Ramos (cell line): ENCODE results near the gene TNFRSF17.
"Not testable (repeated sequence)": the region's sequence is repeated elsewhere in the genome, so short reads cannot be mapped to it uniquely, and the experiment has no call there.

Source experiments
- in situ Hi-C: fragments of 300-500 bp; cut with MboI; formaldehyde crosslinking; loops from one replicate; pipeline ENCODE4 v1.14.3; 2022; ENCODE audit warnings: low sequenced_read_pairs; ENCODE audit not compliant: unreplicated experiment

Gene TNFRSF17

DNA sequence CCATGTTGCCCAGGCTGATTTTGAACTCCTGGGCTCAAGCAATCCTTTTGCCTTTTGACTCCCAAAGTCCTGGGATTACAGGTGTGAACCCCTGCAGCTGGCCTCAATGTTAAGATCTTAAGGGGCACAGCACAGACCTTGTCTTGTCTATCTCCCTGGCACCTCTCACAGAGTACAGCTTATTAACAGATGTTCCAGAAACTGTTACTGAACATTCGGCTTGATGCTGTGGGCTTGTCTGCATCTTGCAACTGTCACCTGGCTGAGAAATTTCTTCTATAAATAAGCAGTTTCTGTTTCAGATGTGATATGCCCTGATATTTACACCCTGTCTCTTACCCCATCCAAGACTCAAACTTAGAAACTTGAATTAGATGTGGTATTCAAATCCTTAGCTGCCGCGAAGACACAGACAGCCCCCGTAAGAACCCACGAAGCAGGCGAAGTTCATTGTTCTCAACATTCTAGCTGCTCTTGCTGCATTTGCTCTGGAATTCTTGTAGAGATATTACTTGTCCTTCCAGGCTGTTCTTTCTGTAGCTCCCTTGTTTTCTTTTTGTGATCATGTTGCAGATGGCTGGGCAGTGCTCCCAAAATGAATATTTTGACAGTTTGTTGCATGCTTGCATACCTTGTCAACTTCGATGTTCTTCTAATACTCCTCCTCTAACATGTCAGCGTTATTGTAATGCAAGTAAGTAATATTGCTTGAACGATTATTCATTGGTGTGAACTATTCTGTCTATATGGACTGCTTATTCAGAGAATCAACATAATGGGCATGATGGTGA, at the start of gene TNFRSF17:
Gene TNFRSF17, plus strand, starts transcription at position 450 of the 791 bp plus-strand sequence. Its CDS starts 115 bp downstream, at position 565.
- in situ Hi-C loops: loop anchor here (10.0 to 25.0 kb wide), 3 partner anchors 360 to 653 kb away; no protein-coding TSS in a partner anchor

GRCh38 chr16:11915644-11916523, 49.1 kb upstream of the TNFRSF17 start, which contains the start of gene GSPT1:
GSPT1 (minus strand) TSS chr16:11915956; CDS start chr16:11915720, 236 bp downstream.
- in situ Hi-C loops: no loop called here

DNA sequence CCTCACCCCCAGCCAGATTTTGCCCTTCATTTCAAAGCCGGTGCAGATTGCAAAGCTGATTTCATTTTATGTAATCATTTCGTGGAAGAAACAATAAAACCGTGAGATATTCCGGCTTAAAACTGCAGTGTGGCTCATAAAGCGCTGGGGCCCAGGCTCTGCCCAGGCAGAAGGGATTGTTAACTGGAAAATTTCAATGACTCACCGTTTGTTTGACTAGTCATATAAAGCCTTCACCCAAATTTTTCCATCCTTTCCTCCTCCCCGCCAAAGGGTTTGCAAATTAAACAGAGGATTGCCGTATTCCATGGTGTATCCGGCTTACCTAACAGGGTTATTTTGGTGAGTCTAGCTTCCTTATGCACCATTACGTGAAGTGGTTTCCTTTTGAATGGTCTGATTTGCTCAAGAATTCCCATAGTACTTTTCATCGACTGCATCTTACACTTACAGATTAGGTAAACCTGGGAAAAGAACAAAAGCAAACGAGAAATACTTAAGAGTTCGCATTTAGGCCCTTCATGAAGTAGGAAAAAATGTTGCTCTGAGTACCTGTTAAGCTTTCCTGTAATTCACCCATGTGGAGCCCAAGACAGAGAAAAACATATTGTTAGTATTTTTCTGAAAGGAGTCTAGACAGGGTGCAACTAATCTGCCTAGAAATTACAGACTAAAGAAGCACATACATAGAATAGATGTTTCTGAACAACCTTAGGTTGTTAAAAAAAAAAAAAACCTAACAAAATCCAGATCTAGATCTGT, 48.3 kb upstream of the TNFRSF17 start:
- in situ Hi-C loops: no loop called here

DNA sequence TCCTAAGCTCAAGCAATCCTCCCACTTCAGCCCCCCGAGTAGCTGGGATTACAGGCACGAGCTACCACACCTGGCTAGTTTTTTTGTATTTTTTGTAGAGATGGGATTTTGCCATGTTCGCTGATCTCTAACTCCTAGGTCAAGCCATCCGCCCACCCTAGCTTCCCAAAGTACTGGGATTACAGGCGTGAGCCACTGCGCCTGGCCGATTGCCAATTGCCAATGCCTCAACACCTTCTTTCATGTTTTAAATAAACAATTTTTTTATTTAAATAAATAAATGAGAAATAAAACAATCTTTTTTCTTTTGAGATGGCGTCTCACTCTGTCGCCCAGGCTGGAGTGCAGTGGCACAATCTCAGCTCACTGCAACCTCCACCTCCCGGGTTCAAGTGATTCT, 41.0 kb upstream of the TNFRSF17 start:
- in situ Hi-C loops: not testable (repeated sequence)

GRCh38 chr16:11927350-11927749, 37.7 kb upstream of the TNFRSF17 start:
- in situ Hi-C loops: not testable (repeated sequence)

DNA sequence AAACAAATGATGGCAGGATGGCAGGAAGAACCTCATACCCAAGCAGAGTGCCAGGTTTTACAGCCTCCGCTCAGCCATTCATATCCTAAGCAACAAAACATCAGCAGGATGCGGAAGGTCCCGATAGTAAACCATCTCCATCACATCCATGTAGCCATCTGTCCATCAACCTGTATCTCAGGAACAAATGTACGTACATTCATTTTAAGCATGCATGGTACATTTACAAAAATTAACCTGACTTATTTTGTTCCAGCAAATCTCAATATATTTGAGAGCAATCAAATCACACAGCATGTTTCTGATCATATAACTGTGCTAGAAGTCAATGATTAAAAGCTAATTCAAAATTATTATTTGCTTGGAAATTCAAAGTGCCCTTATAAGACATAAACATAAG, 23.1 kb upstream of the TNFRSF17 start, which contains the start of gene NPIPB2:
Gene NPIPB2, minus strand, starts transcription at position 101 of the 400 bp plus-strand sequence. Its CDS starts 0 bp downstream, at position 101.
- in situ Hi-C loops: not testable (repeated sequence)

GRCh38 chr16:11946433-11946832, 18.6 kb upstream of the TNFRSF17 start:
- in situ Hi-C loops: loop anchor here (5.0 kb wide), 1 partner anchor 116 kb away; no protein-coding TSS in a partner anchor

- in situ Hi-C loops: loop anchor here (5.0 kb wide), 1 partner anchor 113 kb away; no protein-coding TSS in a partner anchor
Observed at GRCh38 chr16:11948819-11949218, 16.2 kb upstream of the TNFRSF17 start.

- in situ Hi-C loops: loop anchor here (5.0 kb wide), 1 partner anchor 113 kb away; no protein-coding TSS in a partner anchor
Observed at GRCh38 chr16:11949527-11949926, 15.5 kb upstream of the TNFRSF17 start.

GRCh38 chr16:11950388-11950787, 14.6 kb upstream of the TNFRSF17 start:
- in situ Hi-C loops: loop anchor here (10.0 to 25.0 kb wide), 3 partner anchors 56 to 638 kb away; no protein-coding TSS in a partner anchor

- in situ Hi-C loops: loop anchor here (10.0 to 25.0 kb wide), 3 partner anchors 59 to 641 kb away; no protein-coding TSS in a partner anchor
Observed at GRCh38 chr16:11953576-11953975, 11.4 kb upstream of the TNFRSF17 start.

DNA sequence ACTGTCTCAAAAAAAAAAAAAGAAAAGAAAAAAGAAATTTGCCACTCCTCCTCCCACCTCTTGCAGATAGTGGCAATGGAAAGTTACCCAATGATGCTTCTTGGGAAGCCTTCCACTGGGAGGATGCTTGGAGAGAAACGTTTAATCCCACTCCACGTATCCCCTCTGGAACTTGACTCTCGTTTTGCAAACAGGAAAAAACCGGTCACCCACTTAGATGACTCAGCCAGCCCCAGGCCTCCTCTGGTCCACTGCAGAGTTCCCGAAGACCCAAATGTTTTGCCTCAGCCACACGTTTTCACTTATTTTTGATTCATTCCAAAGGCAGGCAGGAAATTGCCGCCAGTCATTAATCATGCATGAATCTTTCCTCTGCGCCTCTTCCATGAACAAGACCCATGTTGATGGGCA, 9.3 kb upstream of the TNFRSF17 start:
- in situ Hi-C loops: loop anchor here (10.0 to 25.0 kb wide), 3 partner anchors 61 to 643 kb away; no protein-coding TSS in a partner anchor

DNA sequence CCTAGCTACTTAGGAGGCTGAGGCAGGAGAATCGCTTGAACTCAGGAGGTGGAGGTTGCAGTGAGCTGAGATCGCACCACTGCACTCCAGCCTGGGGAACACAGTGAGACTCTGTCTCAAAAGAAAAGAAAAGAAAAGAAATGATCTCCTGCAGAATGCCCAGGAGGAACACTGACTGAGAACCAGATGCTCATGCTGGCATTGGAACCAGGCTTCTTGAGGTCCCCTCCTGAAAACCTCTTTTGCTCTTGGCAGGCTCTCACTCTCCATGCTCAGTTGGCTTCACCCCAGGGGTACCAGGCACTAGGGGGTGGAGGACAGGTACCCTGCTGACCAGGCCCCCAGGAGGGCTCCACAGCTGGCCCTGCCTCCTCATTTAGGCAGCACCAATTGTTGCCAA, 8.5 kb upstream of the TNFRSF17 start:
- in situ Hi-C loops: loop anchor here (10.0 to 25.0 kb wide), 3 partner anchors 62 to 644 kb away; no protein-coding TSS in a partner anchor

DNA sequence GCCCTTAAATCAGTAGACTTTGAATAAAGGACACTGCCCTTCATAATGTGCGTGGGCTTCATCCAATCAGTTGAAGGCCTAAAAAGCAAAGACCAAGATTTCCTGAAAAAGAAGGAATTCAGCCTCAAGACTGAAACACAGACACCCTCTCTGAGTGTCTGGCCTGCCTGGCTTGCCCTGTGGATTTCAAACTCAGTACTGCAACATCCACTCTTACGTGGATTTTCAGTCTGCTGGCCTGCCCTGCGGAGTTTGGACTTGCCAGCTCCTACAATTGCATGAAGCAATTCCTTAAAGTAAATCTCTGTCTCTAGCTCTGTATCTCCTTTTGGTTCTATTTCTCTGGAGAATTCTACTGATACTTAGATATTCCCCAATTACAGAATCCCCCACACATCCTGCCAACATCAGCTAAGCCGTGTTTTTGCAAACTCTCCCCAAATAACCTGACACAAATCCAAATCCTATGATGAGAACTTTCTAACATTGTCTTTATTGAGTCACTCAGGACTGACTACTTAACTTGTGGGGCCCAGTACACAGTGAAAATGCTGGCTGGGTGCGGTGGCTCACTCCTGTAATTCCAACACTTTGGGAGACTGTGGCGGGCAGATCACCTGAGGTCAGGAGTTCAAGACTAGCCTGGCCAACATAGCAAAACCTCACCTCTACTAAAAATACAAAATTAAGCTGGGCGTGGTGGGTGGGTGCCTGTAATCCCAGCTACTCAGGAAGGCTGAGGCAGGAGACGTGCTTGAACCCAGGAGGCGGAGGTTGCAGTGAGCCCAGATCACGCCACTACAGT, 7.2 kb upstream of the TNFRSF17 start:
- in situ Hi-C loops: loop anchor here (10.0 to 25.0 kb wide), 3 partner anchors 63 to 645 kb away; no protein-coding TSS in a partner anchor

GRCh38 chr16:11962457-11962856, 2.6 kb upstream of the TNFRSF17 start:
- in situ Hi-C loops: loop anchor here (10.0 to 25.0 kb wide), 3 partner anchors 362 to 650 kb away; no protein-coding TSS in a partner anchor

- in situ Hi-C loops: loop anchor here (10.0 to 25.0 kb wide), 3 partner anchors 362 to 651 kb away; no protein-coding TSS in a partner anchor
Observed at GRCh38 chr16:11962978-11963377, 2.0 kb upstream of the TNFRSF17 start.

DNA sequence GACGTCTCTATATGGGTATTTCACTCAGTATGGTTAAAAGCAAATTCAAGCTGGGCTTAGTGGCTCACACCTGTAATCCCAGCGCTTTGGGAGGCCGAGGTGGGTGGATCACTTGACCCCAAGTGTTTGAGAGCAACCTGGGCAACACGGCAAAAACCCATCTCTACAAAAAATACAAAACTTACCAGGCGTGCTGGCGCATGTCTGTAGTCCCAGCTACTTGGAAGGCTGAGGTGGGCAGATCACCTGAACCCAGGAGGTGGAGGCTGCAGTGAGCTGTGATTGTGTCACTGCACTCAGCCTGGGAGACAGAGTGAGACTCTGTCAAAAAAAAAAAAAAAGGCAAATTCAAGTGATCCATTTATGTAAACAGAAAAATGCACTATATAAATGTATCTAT, 1.3 kb upstream of the TNFRSF17 start:
- in situ Hi-C loops: loop anchor here (10.0 to 25.0 kb wide), 3 partner anchors 361 to 651 kb away; no protein-coding TSS in a partner anchor

DNA sequence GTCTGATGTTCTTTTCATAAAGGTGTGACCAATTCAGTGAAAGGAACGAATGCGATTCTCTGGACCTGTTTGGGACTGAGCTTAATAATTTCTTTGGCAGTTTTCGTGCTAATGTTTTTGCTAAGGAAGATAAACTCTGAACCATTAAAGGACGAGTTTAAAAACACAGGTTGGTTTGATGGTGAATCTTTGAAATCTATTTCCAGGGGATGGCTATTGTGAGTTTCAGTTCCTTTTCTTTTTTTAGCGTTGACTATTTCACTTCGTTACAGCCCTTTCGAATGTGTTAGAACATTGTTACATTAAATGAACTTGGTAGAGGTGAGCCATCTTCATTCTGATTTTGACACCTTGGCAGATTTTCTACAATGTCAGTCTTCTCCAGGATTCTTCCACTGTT, 1.2 kb downstream of the TNFRSF17 start:
- in situ Hi-C loops: loop anchor here (10.0 to 25.0 kb wide), 3 partner anchors 359 to 654 kb away; no protein-coding TSS in a partner anchor
